ENCODE data around the gene PIWIL1. TPM values are rescaled to one million over a fixed set of nuclear protein-coding genes. Genes with fewer than 3 reads are reported as not detected.

PIWIL1 gene
- total RNA-seq, 4 donors from 2014 or later, result not detected

DNA sequence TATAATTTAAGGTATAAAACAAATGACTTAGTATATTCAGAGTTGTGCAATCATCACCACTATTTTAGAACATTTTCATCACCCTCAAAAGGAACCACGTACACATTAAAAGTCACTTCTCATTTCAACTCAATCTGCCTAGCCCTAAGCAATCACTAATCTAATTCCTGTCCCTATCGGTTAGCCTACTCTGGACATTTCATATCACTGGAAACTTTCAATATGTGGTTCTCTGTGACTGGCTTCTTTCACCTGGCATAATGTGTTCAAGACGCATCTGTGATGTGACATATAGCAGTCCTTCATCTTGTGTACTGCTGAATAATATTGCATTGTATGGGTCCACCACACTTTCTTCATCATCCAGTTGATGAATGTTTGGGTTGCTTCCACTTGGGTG, 15.4 kb upstream of the PIWIL1 start:
- TF ChIP-seq, protein P1, sequence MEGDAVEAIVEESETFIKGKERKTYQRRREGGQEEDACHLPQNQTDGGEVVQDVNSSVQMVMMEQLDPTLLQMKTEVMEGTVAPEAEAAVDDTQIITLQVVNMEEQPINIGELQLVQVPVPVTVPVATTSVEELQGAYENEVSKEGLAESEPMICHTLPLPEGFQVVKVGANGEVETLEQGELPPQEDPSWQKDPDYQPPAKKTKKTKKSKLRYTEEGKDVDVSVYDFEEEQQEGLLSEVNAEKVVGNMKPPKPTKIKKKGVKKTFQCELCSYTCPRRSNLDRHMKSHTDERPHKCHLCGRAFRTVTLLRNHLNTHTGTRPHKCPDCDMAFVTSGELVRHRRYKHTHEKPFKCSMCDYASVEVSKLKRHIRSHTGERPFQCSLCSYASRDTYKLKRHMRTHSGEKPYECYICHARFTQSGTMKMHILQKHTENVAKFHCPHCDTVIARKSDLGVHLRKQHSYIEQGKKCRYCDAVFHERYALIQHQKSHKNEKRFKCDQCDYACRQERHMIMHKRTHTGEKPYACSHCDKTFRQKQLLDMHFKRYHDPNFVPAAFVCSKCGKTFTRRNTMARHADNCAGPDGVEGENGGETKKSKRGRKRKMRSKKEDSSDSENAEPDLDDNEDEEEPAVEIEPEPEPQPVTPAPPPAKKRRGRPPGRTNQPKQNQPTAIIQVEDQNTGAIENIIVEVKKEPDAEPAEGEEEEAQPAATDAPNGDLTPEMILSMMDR (IDR thresholded peaks at IDR 0.05; ENCODE audit: low read depth), result no peak

DNA sequence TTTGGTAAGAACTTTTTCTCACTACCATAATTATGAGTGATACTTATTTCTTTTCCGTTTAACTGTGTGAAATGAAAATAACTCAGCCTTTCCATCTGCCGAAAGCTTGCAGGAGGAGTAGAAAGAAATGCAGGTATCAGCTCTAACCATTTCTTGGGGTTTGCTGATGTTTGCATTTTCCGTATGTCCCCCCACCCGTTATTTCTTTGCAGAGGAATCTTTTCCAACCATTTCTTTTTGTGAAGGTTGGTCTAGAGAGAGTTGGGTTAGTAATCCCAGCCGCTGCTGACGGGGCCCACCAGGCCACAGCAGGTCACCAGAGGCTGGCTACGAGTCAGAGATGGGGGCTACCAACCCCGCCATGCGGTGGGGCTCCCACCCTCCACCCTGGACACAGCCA, 7.0 kb upstream of the PIWIL1 start:
- TF ChIP-seq, protein P1 (IDR thresholded peaks at IDR 0.05; ENCODE audit: low read depth), result no peak

DNA sequence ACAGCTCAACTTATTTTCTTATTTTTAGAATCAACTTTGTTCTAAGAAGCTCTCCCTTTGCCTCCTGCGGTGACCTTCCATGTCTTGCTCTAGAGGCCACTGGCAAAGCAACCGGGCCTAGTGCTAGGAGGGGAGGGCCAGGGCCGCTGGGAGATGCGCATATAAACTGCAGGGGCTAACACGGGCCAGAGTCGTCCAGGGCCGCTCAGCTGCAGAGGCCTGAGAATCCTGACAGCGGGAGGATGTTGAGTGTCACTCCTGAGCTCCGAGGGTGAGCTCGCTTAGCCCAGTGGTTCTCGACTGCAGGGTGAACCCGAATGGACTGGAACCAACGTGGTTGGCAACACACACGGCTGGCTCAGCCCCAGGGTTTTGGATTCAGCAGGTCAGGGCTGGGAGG, 6.5 kb upstream of the PIWIL1 start:
- TF ChIP-seq, protein P1 (IDR thresholded peaks at IDR 0.05; ENCODE audit: low read depth), result no peak

DNA sequence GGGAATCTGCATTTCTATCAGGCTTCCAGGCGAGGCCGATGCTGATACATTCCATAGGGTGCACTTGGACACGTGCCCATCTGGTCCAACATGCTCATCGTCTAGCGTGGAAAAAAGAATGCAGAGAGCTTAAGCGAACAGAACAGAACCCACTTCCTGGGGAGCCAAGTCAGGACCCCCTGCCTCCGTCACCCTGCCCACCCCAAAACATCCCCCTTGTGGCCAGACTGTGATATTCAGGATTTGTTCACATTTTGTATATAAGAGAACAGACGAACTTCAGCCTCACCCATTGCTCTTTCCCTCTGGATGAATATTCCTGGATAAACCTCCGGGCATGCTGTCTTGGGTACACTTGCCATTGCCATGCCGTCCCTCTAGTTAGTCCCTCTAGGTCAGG, 4.3 kb upstream of the PIWIL1 start:
- TF ChIP-seq, protein P1 (IDR thresholded peaks at IDR 0.05; ENCODE audit: low read depth), result no peak

DNA sequence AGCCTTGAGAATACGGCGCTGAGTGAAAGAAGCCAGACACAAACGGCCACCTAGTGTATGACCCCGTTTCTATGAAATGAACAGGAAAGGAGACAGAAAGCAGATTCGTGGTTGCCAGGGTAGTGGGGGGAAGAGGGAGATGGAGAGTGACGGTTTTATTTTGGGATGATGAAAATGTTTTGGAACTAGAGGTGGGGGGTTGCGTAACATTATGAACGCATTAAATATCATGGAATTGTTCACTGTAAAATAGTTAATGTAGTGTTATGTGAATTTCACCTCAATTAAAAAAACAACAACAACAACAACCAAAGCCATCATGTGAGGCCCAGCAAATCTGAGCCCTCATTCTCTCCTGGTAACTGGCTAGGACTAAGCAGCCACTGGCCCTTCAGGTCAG, 3.3 kb upstream of the PIWIL1 start:
- TF ChIP-seq, protein P1 (IDR thresholded peaks at IDR 0.05; ENCODE audit: low read depth), result no peak

DNA sequence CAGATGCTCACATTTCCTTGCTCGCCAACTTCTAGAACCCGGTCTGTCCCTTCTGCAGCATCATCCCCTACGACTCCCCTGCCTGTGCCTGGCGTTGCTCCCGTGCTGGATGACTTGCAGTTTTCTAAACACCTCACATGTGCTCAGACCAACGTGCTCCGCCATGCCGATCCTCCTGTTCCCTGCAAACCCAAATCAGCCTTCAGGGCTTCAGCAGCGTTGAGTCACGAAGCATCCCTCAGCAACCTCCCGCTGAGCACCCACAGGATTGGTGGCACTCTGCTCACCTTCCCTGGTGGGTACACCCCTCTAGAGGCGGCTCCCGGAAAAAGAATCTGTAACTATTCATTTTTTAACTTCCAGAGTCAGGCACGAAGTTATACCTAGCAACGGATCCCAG, 2.8 kb upstream of the PIWIL1 start:
- TF ChIP-seq, protein P1 (IDR thresholded peaks at IDR 0.05; ENCODE audit: low read depth), result no peak

DNA sequence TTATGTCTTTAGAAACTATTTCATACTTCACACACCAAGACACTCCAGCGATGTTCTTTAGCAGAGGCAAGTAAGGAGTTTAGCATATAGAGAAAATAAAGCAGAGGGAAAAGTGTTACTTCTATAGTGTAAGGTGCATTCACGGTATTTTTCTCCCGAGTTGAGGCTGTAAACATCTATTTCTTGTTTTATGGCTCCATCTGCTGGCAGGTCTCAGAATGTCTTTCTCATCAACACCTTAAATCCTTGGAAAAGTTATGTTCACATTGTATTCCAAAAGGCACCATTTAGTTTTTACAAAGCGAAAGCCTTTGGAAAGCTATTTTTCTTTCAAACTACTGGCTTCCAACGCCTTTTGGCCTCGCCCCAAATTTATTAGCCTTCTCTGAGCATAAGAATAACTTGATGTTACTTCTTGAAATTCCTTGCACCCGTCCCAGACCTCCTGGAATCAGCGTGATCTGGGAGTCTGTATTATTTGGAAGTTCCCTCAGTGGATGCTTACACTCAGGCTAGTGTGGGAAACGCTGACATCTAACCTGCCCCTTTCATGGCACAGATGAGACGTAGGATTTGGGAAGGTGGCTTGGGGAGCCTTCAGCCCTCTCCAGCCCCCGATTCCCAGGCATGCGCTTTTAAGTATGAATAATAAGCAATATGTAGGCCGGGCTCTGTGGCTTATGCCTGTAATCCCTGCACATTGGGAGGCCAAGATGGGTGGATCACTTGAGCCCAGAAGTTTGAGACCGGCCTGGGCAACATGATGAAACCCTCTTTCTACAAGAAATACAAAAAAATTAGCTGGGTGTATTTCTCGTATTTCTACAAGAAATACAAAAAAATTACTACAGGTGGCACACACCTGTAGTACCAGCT, 1.9 kb upstream of the PIWIL1 start:
- TF ChIP-seq, protein P1 (IDR thresholded peaks at IDR 0.05; ENCODE audit: low read depth), result no peak
